SK-N-SH (cell line): ENCODE data around the gene NEGR1. TPM values are rescaled to one million over a fixed set of nuclear protein-coding genes. Genes with fewer than 3 reads are reported as not detected.

Experiments used
- CTCF ChIA-PET: fragments of 300-600, 350-600 bp; formaldehyde crosslinking; extraction: SDS; loops from one replicate; lab custom pipeline; 2021; lab: Yijun Ruan, JAX
- POLR2A ChIA-PET: fragments of 350-600 bp; sonication (Branson Sonifier 250); formaldehyde crosslinking; extraction: SDS; loops from one replicate; lab custom pipeline; 2020; ENCODE audit warnings: antibody characterized with exemption, inconsistent platforms; lab: Yijun Ruan, JAX
- DNase-seq: peaks from one replicate; pipeline ENCODE4 v3.0.0; 2012
- H2AFZ ChIP-seq: fragments of 200-600 bp; sonication (generic); 2 replicates; pipeline ENCODE4 v1.8.1; 2016; ENCODE audit warnings: antibody characterized with exemption, mild to moderate bottlenecking, low read depth
- H3F3A ChIP-seq: fragments of 200-600 bp; sonication (generic); replicated peaks from 2 replicates; pipeline ENCODE3; 2016; ENCODE audit warnings: antibody characterized with exemption, mild to moderate bottlenecking; ENCODE audit not compliant: insufficient read depth
- H3K27ac ChIP-seq, 2 experiments: fragments of 200-500 bp in 1 of 2; fragments of 200-600 bp in 1 of 2; sonication (Bioruptor generic) in 1 of 2; sonication (generic), shearing (Covaris generic) in 1 of 2; 2 replicates each; pipeline versions ENCODE4 v1.5.1 to v1.6.1; 2014 to 2016; ENCODE audit warnings: low read depth in 2 of 2, inconsistent platforms in 1 of 2, low read length in 1 of 2, mild to moderate bottlenecking in 1 of 2, mixed read lengths in 1 of 2
- H3K27me3 ChIP-seq: fragments of 200-600 bp; sonication (generic), shearing (Covaris generic); 2 replicates; pipeline ENCODE4 v1.6.1; 2016; ENCODE audit warnings: mixed run types; ENCODE audit not compliant: insufficient read depth
- H3K36me3 ChIP-seq, 2 experiments: fragments of 200-500 bp in 1 of 2; fragments of 200-600 bp in 1 of 2; sonication (Bioruptor generic) in 1 of 2; sonication (generic) in 1 of 2; replicated peaks in 1 of 2; 2 replicates each; pipeline versions ENCODE3 to v1.5.1; 2014 to 2016; ENCODE audit warnings: low read length in 1 of 2, mild to moderate bottlenecking in 1 of 2; ENCODE audit not compliant: insufficient read depth in 2 of 2, control insufficient read depth in 1 of 2
- H3K4me1 ChIP-seq, 2 experiments: fragments of 200-500 bp in 1 of 2; fragments of 200-600 bp in 1 of 2; sonication (Bioruptor generic) in 1 of 2; sonication (generic), shearing (Covaris generic) in 1 of 2; 2 replicates each; pipeline versions ENCODE4 v1.5.1 to v1.6.1; 2014 to 2016; ENCODE audit warnings: low read depth in 1 of 2, low read length in 1 of 2, mixed run types in 1 of 2; ENCODE audit not compliant: insufficient read depth in 2 of 2, control insufficient read depth in 1 of 2
- H3K4me2 ChIP-seq: fragments of 200-600 bp; sonication (generic), shearing (Covaris generic); 2 replicates; pipeline ENCODE4 v1.6.1; 2017; ENCODE audit warnings: mixed run types
- H3K4me3 ChIP-seq, 2 experiments: fragments of 200-500 bp in 1 of 2; fragments of 200-600 bp in 1 of 2; sonication (Bioruptor generic) in 1 of 2; sonication (generic), shearing (Covaris generic) in 1 of 2; 2 replicates each; pipeline versions ENCODE4 v1.5.1 to v1.8.1; 2014 to 2016; ENCODE audit warnings: low read depth in 2 of 2, inconsistent platforms in 1 of 2, low read length in 1 of 2, mild to moderate bottlenecking in 1 of 2, mixed read lengths in 1 of 2, moderate library complexity in 1 of 2
- H3K79me2 ChIP-seq: fragments of 200-600 bp; sonication (generic); 2 replicates; pipeline ENCODE4 v1.8.1; 2017; ENCODE audit warnings: mild to moderate bottlenecking; ENCODE audit not compliant: insufficient read depth
- H3K9ac ChIP-seq: fragments of 200-600 bp; sonication (generic); 2 replicates; pipeline ENCODE4 v1.6.1; 2017; ENCODE audit warnings: mixed run types
- H3K9me2 ChIP-seq: fragments of 200-600 bp; sonication (generic); 2 replicates; pipeline ENCODE4 v1.6.1; 2017; ENCODE audit warnings: mixed run types
- H3K9me3 ChIP-seq: fragments of 200-600 bp; sonication (generic); 2 replicates; pipeline ENCODE4 v1.6.1; 2017; ENCODE audit warnings: mixed run types, mild to moderate bottlenecking, moderate library complexity
- H4K20me1 ChIP-seq: fragments of 200-600 bp; sonication (generic); 2 replicates; pipeline ENCODE4 v1.6.1; 2017; ENCODE audit warnings: mild to moderate bottlenecking, mixed run types; ENCODE audit not compliant: insufficient read depth
- EZH2phosphoT487 ChIP-seq: fragments of 200-600 bp; sonication (generic); IDR thresholded peaks from 2 replicates; pipeline ENCODE4 v1.6.1; 2017; ENCODE audit warnings: low read depth, mixed run types, mild to moderate bottlenecking, antibody characterized with exemption, moderate library complexity, borderline replicate concordance
- FOXM1 ChIP-seq: IDR thresholded peaks from 2 replicates; pipeline ENCODE4 v1.4.0; 2012; ENCODE audit warnings: low read depth, mild to moderate bottlenecking
- GATA2 ChIP-seq: sonication (generic); formaldehyde crosslinking; IDR thresholded peaks from 2 replicates; pipeline ENCODE4 v1.5.0; 2020; ENCODE audit warnings: mild to moderate bottlenecking, missing genetic modification reagents
- MXI1 ChIP-seq: IDR thresholded peaks from 2 replicates; pipeline ENCODE4 v1.6.1; 2012; ENCODE audit warnings: mild to moderate bottlenecking, low read depth, low read length, improper control_type of control experiment
- NRF1 ChIP-seq: IDR thresholded peaks from 2 replicates; pipeline ENCODE4 v1.6.1; 2012; ENCODE audit warnings: low read depth, mild to moderate bottlenecking, low read length
- POLR2AphosphoS5 ChIP-seq: IDR thresholded peaks from 2 replicates; pipeline ENCODE4 v1.6.1; 2012; ENCODE audit warnings: low read depth, low read length
- RAD21 ChIP-seq: IDR thresholded peaks from 2 replicates; pipeline ENCODE4 v1.6.1; 2012; ENCODE audit warnings: mild to moderate bottlenecking, low read length
- SIN3A ChIP-seq: IDR thresholded peaks from 2 replicates; pipeline ENCODE4 v1.6.1; 2012; ENCODE audit warnings: low read depth, mild to moderate bottlenecking, low read length, moderate library complexity, borderline replicate concordance
- TAF1 ChIP-seq: IDR thresholded peaks from 2 replicates; pipeline ENCODE4 v1.6.1; 2012; ENCODE audit warnings: low read depth, mild to moderate bottlenecking, low read length, moderate library complexity, borderline replicate concordance
- YY1 ChIP-seq: IDR thresholded peaks from 2 replicates; pipeline ENCODE4 v1.4.0; 2012; ENCODE audit warnings: low read depth, mild to moderate bottlenecking
- WGBS: methylation state at CpG from one replicate; pipeline ENCODE4 v1.1.6; 2017; ENCODE audit warnings: low lambda C conversion rate; 5-methylcytosine and 5-hydroxymethylcytosine counted together
- polyA plus RNA-seq, 3 experiments: library from polyadenylated mRNA; depleted of rRNA; stranded (reverse); fragments of >200 nt; gene quantifications; 2 replicates each; pipeline ENCODE4 v1.2.3, GENCODE V29; 2012
- TF ChIP-seq, protein P1 (sequence below): IDR thresholded peaks from 2 replicates; pipeline ENCODE4; 2012
- TF ChIP-seq, protein P2 (sequence below): IDR thresholded peaks from 2 replicates; pipeline ENCODE4 v1.4.0; 2012; ENCODE audit warnings: low read depth
- TF ChIP-seq, protein P3 (sequence below): IDR thresholded peaks from 2 replicates; pipeline ENCODE4 v1.4.0; 2012; ENCODE audit warnings: low read depth, borderline replicate concordance
- TF ChIP-seq, protein P4 (sequence below): fragments of 200-600 bp; sonication (generic); IDR thresholded peaks from 2 replicates; pipeline ENCODE4 v1.6.1; 2017; ENCODE audit warnings: antibody characterized with exemption, mild to moderate bottlenecking, moderate library complexity

NEGR1 gene
- polyA plus RNA-seq, 1 of the 3 experiments (the other 2 are of a cell fraction), result 0.21 TPM

- no peak for DNase-seq
- Histone ChIP-seq H3K27me3 (no peaks in the 10 kb centered on the region), H3K79me2 (no peaks in the 10 kb centered on the region; the same call in 1 of the 2 replicates), H2AFZ (peak overlapping the region; percentile 99), H3K9ac (peak overlapping the region; percentile 97), H3K36me3 (no peaks in the 10 kb centered on the region), H3K27ac (peak overlapping the region; percentile 95 to 96), H3F3A (peaks cover 32% of the 10 kb centered on the region), H3K4me1 (peaks cover 5 to 9% of the 10 kb centered on the region in 2 experiments), H3K4me3 (peak overlapping the region; percentile 65 to 91), H3K4me2 (peak overlapping the region; percentile 94), H4K20me1 (no peaks in the 10 kb centered on the region), H3K9me2 (no peaks in the 10 kb centered on the region), H3K9me3 (no peaks in the 10 kb centered on the region)
- ChIA-PET POLR2A (no interaction called here), CTCF (interaction anchor here (0.7 to 2.5 kb wide), 11 partner anchors 12 to 1391 kb away, joined by 3 to 7 read pairs (median 4); no protein-coding TSS in a partner anchor)
- WGBS, result 2% methylated on average over 7 of the region's 7 CpGs
- TF ChIP-seq, protein P1, sequence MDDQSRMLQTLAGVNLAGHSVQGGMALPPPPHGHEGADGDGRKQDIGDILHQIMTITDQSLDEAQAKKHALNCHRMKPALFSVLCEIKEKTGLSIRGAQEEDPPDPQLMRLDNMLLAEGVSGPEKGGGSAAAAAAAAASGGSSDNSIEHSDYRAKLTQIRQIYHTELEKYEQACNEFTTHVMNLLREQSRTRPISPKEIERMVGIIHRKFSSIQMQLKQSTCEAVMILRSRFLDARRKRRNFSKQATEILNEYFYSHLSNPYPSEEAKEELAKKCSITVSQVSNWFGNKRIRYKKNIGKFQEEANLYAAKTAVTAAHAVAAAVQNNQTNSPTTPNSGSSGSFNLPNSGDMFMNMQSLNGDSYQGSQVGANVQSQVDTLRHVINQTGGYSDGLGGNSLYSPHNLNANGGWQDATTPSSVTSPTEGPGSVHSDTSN, result 0 out of 2 replicates have a peak, but pooled peaks have one; percentile 12
- no peak for TF ChIP-seq GATA2 (CRISPR knock-in tag)
Measured at GRCh38 chr1:72284084-72284347, 1.7 kb upstream of the NEGR1 start.

- no peaks in the 10 kb centered on the region for H3K9me2 ChIP-seq
- H3K36me3 ChIP-seq, result no peaks in the 10 kb centered on the region
- TF ChIP-seq FOXM1 (no peak), EZH2phosphoT487 (no peak), TAF1 (peak; percentile 44; the same call in 1 of the 2 replicates), MXI1 (peak; percentile 80), YY1 (peak; percentile 66; the same call in 1 of the 2 replicates), NRF1 (peak; percentile 74), SIN3A (0 out of 2 replicates have a peak, but pooled peaks have one; percentile 16), POLR2AphosphoS5 (peak; percentile 43; the same call in 1 of the 2 replicates), RAD21 (no peak)
- TF ChIP-seq, protein P2, sequence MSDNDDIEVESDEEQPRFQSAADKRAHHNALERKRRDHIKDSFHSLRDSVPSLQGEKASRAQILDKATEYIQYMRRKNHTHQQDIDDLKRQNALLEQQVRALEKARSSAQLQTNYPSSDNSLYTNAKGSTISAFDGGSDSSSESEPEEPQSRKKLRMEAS, result peak; percentile 53
- TF ChIP-seq, protein P3, sequence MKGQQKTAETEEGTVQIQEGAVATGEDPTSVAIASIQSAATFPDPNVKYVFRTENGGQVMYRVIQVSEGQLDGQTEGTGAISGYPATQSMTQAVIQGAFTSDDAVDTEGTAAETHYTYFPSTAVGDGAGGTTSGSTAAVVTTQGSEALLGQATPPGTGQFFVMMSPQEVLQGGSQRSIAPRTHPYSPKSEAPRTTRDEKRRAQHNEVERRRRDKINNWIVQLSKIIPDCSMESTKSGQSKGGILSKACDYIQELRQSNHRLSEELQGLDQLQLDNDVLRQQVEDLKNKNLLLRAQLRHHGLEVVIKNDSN, result no peak
- TF ChIP-seq, protein P4, sequence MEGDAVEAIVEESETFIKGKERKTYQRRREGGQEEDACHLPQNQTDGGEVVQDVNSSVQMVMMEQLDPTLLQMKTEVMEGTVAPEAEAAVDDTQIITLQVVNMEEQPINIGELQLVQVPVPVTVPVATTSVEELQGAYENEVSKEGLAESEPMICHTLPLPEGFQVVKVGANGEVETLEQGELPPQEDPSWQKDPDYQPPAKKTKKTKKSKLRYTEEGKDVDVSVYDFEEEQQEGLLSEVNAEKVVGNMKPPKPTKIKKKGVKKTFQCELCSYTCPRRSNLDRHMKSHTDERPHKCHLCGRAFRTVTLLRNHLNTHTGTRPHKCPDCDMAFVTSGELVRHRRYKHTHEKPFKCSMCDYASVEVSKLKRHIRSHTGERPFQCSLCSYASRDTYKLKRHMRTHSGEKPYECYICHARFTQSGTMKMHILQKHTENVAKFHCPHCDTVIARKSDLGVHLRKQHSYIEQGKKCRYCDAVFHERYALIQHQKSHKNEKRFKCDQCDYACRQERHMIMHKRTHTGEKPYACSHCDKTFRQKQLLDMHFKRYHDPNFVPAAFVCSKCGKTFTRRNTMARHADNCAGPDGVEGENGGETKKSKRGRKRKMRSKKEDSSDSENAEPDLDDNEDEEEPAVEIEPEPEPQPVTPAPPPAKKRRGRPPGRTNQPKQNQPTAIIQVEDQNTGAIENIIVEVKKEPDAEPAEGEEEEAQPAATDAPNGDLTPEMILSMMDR, result no peak
- peaks cover 32% of the 10 kb centered on the region for H3F3A ChIP-seq
- H3K9me3 ChIP-seq, result no peaks in the 10 kb centered on the region
- CTCF ChIA-PET, result interaction anchor here (0.7 to 2.5 kb wide), 10 partner anchors 13 to 1391 kb away, joined by 3 to 7 read pairs (median 4); no protein-coding TSS in a partner anchor
- peak overlapping the region; percentile 94 for H3K4me2 ChIP-seq
- peak overlapping the region; percentile 97 for H3K9ac ChIP-seq
- H3K79me2 ChIP-seq, result no peaks in the 10 kb centered on the region; the same call in 1 of the 2 replicates
- peak; percentile 73 for DNase-seq
- H4K20me1 ChIP-seq, result no peaks in the 10 kb centered on the region
- H2AFZ ChIP-seq, result peak overlapping the region; percentile 99
- peaks cover 5 to 9% of the 10 kb centered on the region in 2 experiments for H3K4me1 ChIP-seq
- no peaks in the 10 kb centered on the region for H3K27me3 ChIP-seq
- under 1% methylated on average over 44 of the region's 56 CpGs for WGBS
- peak overlapping the region; percentile 95 to 96 for H3K27ac ChIP-seq
- POLR2A ChIA-PET, result no interaction called here
- H3K4me3 ChIP-seq, result peak overlapping the region; percentile 65 to 91
Measured at GRCh38 chr1:72283307-72284083, 1.2 kb upstream of the NEGR1 start.
